Right lobe of liver (tissue), 4 donors: ENCODE results near the gene GPR22.

Source experiments
- CTCF ChIP-seq, 4 donors: fragments of 200-600 bp in 3 of 4; fragments of 450-650 bp in 1 of 4; IDR thresholded peaks; one replicate each; pipeline versions ENCODE4 v1.5.1 to v1.8.0; 2016 to 2022; ENCODE audit warnings: antibody characterized with exemption in 4 of 4, mild to moderate bottlenecking in 2 of 4
- POLR2A ChIP-seq: fragments of 450-650 bp; IDR thresholded peaks from one replicate; pipeline ENCODE4 v1.6.1; 2017; ENCODE audit warnings: antibody characterized with exemption, mild to moderate bottlenecking
- donor health status: DM: no; HTN: no; CAD: no.
- donor health status: DM: no; HTN: no; CAD: no.
- donor health status: DM: no; HTN: yes; CAD: no.

GRCh38 chr7:107469929-107470328 is at the start of gene GPR22:
- TF ChIP-seq POLR2A (no peak), CTCF (IDR thresholded peaks at IDR 0.05) (no peak)
